Fibroblast of mammary gland (primary cell): ENCODE measurements around the gene HADH.

ENCODE experiments used
- DNase-seq: peaks from one replicate; pipeline ENCODE4 v3.0.0-alpha.2; 2010; ENCODE audit warnings: low read depth
- H3K4me3 ChIP-seq: 2 replicates; pipeline ENCODE4 v1.5.1; 2011; ENCODE audit warnings: low read depth, mild to moderate bottlenecking, low read length, moderate library complexity; ENCODE audit not compliant: control insufficient read depth
- TF ChIP-seq, protein P1 (sequence below): conservative IDR thresholded peaks from 2 replicates; pipeline ENCODE4 v1.5.1; 2011; ENCODE audit warnings: low read depth, low read length, inconsistent platforms; ENCODE audit not compliant: control insufficient read depth, insufficient read depth

The HADH gene

DNA sequence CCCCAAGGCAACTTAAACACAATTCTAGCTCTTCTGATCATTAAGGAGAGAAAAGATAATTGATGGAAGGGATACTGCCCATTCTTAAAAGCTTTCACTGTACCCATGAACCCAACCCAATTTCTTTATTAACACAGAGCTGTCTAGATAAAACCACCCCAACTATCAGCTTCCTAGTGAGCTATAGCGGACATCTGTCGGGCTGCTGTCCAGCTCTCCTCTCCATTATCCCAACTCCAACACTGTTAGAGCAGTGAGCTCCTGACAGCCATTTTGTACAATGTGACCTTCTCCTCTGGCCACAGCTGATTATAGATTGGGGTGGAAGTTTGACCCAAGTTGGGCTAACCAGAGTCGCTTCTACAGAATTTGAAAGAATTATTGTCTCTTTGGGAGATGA lies 66.1 kb downstream of the HADH start:
- no peak for DNase-seq
- no peak overlapping the region for H3K4me3 ChIP-seq
- TF ChIP-seq, protein P1, sequence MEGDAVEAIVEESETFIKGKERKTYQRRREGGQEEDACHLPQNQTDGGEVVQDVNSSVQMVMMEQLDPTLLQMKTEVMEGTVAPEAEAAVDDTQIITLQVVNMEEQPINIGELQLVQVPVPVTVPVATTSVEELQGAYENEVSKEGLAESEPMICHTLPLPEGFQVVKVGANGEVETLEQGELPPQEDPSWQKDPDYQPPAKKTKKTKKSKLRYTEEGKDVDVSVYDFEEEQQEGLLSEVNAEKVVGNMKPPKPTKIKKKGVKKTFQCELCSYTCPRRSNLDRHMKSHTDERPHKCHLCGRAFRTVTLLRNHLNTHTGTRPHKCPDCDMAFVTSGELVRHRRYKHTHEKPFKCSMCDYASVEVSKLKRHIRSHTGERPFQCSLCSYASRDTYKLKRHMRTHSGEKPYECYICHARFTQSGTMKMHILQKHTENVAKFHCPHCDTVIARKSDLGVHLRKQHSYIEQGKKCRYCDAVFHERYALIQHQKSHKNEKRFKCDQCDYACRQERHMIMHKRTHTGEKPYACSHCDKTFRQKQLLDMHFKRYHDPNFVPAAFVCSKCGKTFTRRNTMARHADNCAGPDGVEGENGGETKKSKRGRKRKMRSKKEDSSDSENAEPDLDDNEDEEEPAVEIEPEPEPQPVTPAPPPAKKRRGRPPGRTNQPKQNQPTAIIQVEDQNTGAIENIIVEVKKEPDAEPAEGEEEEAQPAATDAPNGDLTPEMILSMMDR = no peak

DNA sequence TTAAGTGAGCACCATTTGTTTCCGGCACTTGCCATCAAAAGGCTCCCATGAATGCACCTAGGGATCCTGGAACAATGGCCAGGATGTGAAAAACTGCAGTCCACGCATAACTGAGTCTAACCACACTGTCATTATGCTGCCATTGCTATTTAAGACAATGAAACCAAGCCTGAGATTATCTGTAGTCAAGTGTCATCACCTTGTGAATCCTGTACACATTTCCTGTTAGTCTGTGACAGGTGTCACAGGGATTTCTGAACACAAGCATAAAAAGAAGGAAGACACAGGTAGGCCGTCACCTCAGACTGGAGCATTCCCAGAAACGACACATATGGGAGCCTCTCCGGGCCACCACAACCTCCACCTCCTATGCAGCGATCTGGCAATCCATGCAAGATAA lies 66.7 kb downstream of the HADH start:
- TF ChIP-seq, protein P1 = no peak

DNA sequence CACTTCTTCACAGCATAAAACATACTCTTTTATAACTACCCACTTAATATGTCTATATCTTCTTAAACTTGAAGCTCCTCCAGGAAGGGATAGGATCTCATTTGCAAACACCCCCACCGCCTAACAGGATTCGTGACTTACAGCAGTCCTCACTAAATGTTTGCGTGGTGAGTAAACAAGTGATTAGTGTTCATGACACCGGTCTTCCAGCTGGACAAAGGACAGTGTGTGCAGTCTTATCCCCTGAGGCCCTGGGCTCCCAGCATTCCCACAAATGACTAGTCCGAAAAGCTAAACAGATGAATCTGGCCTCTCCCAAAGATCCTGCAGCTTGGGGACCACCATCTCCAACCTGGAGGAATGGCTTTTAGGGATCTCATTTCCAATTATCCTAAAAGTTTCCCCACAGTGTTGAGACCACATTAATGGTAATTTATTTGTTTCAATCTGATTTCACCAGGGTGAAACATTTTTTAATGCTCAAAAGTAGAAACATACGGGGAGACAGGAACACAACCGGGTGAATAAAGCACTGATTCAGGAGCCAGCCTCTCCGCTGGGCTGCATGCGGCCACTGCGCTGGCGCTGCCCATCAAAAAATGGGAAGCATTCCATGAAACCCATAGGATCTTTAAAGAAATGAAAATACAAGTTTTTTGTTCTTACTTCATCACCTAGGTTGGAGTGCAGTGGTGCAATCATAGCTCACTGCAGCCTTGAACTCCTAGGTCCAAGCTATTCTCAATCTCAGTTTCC lies 69.2 kb downstream of the HADH start:
- no peak overlapping the region for H3K4me3 ChIP-seq
- DNase-seq = peak; percentile 56
- TF ChIP-seq, protein P1 = no peak

More for the DNA sequence above, 66.7 kb downstream of the HADH start:
- DNase-seq = no peak
- no peak overlapping the region for H3K4me3 ChIP-seq

DNA sequence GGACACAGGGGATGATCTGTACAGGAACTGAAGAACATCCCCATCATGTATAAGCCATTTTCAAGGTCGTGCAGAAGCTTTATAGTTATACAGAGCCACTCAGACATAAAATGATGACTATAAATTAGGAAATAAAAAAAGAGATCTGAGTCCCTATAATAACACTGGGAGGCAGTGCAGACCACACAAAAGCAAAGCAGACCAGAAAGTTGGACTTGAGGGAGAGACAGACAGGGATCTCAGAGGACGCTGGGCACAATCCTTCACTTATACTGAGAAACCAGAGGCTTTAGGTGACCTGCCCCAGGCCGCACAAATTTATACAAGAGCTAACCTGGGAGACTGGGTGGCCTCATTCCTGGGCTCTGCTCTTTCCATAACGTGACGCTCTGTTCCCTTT lies 70.5 kb downstream of the HADH start:
- DNase-seq = peak; percentile 64
- TF ChIP-seq, protein P1 = peak; percentile 41
- no peak overlapping the region for H3K4me3 ChIP-seq

DNA sequence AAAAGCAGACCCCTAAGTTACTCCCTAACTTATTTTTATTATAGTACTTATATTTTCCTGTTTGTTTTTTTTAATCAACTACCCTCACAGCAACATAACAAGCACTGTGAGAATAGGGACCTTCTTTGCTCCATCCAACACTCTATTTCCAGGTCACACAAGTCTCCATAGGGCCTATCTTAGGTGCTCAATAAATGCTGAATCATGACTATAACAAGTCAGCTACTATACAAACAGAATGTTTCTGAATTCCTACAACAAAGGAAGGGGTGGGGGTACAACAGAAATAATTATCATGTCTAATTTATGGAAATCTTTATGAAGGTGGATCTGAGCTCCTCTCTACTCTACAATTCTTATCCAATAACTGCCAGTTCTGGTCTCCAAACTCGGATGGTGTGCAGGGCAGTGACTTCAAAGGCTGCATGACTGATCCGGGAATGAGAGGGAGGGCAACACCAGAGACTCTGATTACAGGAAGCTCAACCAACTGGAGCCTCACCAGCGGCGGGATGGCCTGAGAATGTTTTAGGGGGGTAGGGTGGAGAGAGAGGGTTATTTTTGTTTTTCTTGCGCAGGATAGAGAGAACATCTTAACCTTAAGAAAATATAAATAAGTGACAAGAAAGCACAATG lies 71.1 kb downstream of the HADH start:
- H3K4me3 ChIP-seq = no peak overlapping the region
- TF ChIP-seq, protein P1 = no peak
- DNase-seq = peak; percentile 17

DNA sequence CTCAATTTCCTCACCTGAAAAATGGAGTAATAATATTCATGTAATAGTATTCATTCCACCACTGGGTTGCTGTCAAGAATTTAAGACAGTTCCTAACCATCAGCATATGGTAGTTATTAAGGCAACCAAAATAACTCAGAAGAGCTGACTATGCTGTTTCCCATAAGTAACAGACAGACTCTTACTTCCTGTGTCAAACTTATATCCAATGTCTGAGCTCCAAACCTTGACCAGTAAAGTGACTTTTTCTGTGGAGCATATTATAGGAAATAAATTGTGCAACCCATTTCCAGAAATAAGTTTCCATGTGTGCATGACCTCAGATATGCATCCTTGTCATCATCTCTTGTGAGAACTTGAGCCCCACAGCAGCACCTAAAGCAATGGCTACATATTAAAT lies 78.8 kb downstream of the HADH start:
- TF ChIP-seq, protein P1 = no peak
- H3K4me3 ChIP-seq = no peak overlapping the region
- peak; percentile 71 for DNase-seq
